Dermis blood vessel endothelial cell (primary cell): ENCODE measurements around the gene THAP2. TPM values are rescaled to one million over a fixed set of nuclear protein-coding genes. Genes with fewer than 3 reads are reported as not detected.

Experiments used
- DNase-seq: peaks from one replicate; pipeline ENCODE4 v3.0.0; 2010
- total RNA-seq: library from RNA; depleted of rRNA; stranded (reverse); fragments of >200 nt; gene quantifications from 2 replicates; pipeline ENCODE4 v1.2.3, GENCODE V29; 2014

The THAP2 gene
- total RNA-seq, 1 donor from 2014 or later, result 3.6 TPM

- DNase-seq, result no peak
Measured at GRCh38 chr12:71704920-71705319, 40.8 kb downstream of the THAP2 start.

DNA sequence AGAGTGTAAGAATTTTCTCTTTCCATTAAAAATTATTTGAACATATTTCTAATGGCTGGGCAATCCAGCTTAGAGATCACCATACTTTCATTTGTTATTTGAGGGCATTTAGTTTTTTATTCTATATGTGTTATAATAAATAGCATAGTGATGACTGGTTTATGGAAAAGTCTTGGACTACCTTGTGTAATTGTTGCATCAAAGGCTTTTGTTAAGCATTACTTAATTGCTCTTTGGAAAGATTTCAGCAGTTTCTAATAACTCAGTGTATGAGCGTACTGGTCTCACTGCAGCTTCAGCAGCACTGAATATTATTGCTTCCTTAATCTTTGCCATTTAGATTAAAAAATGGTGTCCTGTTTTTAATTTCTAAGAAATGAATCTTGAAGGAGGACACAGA is 44.6 kb downstream of the THAP2 start:
- DNase-seq, result no peak

- peak; percentile 47 for DNase-seq
Measured at GRCh38 chr12:71710276-71711125, 46.4 kb downstream of the THAP2 start.

GRCh38 chr12:71718611-71719010 is 54.5 kb downstream of the THAP2 start:
- DNase-seq, result no peak

- DNase-seq, result no peak
Measured at GRCh38 chr12:71719647-71720370, 55.7 kb downstream of the THAP2 start.

GRCh38 chr12:71721783-71722505 is 57.8 kb downstream of the THAP2 start:
- no peak for DNase-seq

DNA sequence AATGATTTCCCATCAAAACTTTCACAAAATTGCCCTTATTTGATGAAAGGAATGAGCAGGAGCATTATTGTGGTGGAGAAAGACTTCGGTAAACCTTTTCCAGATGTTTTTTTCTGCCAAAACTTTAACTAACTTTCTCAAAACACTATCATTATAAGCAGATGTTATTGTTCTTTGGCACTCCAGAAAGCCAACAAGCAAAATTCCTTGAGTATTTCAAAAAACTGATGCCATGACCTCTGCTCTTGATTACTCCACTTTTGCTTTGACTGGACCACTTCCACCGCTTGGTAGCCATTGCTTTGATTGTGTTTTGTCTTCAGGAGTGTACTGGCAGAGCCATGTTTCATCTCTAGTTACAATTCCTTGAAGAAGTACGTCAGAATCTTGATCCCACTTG is 60.9 kb downstream of the THAP2 start:
- DNase-seq, result no peak

- DNase-seq, result no peak
Measured at GRCh38 chr12:71726548-71726947, 62.4 kb downstream of the THAP2 start.

DNA sequence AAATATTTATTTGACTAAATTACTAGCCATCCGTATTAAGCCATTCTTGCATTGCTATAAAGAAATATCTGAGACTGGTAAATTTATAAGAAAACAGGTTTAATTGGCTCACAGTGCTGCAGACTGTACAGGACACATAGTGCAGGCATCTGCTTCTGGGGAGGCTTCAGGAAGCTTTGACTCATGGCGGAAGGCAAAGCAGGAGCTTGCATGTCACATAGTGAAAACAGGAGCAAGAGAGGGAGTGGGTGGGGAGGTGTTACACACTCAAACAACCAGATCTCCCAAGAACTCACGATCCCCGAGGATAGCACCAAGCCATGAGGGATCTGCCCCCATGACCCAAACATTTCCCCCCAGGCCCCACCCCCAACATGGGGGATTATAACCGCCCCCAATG is 63.9 kb downstream of the THAP2 start:
- DNase-seq, result peak; percentile 10

Other genes with a start within 250 kb of the THAP2 start
- gene LGR5, start 224.5 kb upstream of the THAP2 start, total RNA-seq, result not detected in 2 replicates
- 22.8 and 32.5 TPM in 2 replicates for gene ZFC3H1, start 453 bp upstream of the THAP2 start, total RNA-seq
- gene TMEM19, start 21.8 kb downstream of the THAP2 start, total RNA-seq, result 37.1 and 55.9 TPM in 2 replicates
- 15.8 and 51.4 TPM in 2 replicates for gene RAB21, start 90.6 kb downstream of the THAP2 start, total RNA-seq
- gene TBC1D15, start 175.5 kb downstream of the THAP2 start, total RNA-seq, result 40.3 and 60.9 TPM in 2 replicates